ENCODE data around the gene KCNN4. TPM values are rescaled to one million over a fixed set of nuclear protein-coding genes. Genes with fewer than 3 reads are reported as not detected.

The KCNN4 gene
- total RNA-seq, 4 donors from 2014 or later, result 0.77 to 9.2 (median 5.6) TPM

DNA sequence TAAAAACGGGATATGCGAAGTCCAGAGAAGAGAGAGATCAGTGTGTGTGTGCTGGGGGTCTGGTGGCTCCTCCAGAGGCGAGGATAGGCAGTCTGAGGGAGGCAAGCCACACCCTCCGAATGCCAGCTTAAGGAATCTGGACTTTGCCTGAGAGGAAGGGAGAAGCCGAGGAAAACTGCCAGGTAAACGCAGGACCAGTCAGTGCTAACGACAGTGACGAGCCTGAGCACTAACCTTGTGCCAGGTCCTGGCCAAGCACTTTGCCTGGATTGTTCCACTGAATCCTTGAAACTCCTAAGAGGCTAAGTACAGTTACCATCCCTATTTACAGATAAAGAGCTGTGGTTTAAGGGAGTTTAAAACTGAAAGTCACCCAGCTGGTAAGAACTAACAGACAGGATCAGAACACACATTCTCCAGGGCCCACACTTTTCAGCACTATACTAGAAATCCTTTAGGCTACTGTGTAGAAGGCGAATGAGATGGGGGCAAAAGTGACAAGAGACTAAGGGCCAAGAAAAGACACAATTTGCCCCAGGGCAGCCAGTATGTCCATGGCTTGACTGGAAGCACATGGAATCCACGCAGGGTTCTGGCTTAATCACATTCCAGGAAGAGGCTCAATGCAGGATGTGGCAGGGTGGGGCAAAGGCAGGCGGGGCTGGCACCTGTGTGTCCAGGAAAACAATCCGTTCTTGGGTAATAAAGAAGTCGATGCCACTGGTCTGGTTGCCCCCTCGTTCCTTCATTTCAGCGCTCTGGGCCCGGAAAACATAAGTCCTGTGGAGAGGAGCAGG is 41.1 kb downstream of the KCNN4 start:
- intact Hi-C loops (cut with DNase I; ENCODE audit: low total_unique reads), result no loop called here
- no peaks in the 10 kb centered on the region for H3K36me3 ChIP-seq
- no peak for DNase-seq

GRCh38 chr19:43738780-43739211 is 42.0 kb downstream of the KCNN4 start:
- intact Hi-C loops (cut with DNase I; ENCODE audit: low total_unique reads), result no loop called here
- H3K27ac ChIP-seq, result no peak overlapping the region
- no peaks in the 10 kb centered on the region for H3K36me3 ChIP-seq
- H3K4me1 ChIP-seq, result no peaks in the 10 kb centered on the region
- DNase-seq, result no peak
- H3K27me3 ChIP-seq, result no peaks in the 10 kb centered on the region
- H3K4me3 ChIP-seq, result no peak overlapping the region
- no peak for TF ChIP-seq POLR2A (IDR thresholded peaks at IDR 0.05)
- TF ChIP-seq, protein P1, sequence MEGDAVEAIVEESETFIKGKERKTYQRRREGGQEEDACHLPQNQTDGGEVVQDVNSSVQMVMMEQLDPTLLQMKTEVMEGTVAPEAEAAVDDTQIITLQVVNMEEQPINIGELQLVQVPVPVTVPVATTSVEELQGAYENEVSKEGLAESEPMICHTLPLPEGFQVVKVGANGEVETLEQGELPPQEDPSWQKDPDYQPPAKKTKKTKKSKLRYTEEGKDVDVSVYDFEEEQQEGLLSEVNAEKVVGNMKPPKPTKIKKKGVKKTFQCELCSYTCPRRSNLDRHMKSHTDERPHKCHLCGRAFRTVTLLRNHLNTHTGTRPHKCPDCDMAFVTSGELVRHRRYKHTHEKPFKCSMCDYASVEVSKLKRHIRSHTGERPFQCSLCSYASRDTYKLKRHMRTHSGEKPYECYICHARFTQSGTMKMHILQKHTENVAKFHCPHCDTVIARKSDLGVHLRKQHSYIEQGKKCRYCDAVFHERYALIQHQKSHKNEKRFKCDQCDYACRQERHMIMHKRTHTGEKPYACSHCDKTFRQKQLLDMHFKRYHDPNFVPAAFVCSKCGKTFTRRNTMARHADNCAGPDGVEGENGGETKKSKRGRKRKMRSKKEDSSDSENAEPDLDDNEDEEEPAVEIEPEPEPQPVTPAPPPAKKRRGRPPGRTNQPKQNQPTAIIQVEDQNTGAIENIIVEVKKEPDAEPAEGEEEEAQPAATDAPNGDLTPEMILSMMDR (IDR thresholded peaks at IDR 0.05), result no peak
- H3K9me3 ChIP-seq, result no peaks in the 10 kb centered on the region

More for the DNA sequence above, 41.1 kb downstream of the KCNN4 start:
- Histone ChIP-seq H3K4me3 (no peak overlapping the region), H3K27me3 (no peaks in the 10 kb centered on the region), H3K27ac (peak overlapping the region in 1 of 2 donors; percentile 8), H3K9me3 (no peaks in the 10 kb centered on the region), H3K4me1 (no peaks in the 10 kb centered on the region)
- no peak for TF ChIP-seq POLR2A (IDR thresholded peaks at IDR 0.05)
- TF ChIP-seq, protein P1 (IDR thresholded peaks at IDR 0.05), result no peak

DNA sequence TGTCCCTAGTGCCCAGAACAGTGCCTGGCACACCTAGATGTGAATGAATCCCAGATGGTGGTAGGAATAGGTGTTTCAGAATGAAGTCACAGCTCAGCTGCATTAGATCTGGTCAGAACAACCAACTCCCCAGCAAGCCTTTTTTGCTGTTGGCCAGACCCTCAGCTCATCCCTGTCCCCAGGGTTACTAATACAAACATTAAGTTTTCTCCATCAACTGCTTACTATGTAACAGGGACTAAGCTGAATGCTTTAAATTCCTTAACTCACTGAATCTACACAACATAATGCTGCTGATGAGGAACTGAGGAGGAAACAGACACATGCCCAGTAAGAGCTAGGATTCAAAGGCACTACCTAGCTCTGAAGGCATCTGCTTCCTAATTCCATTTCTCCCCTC is 44.8 kb downstream of the KCNN4 start:
- Histone ChIP-seq H3K36me3 (no peaks in the 10 kb centered on the region), H3K27ac (no peak overlapping the region), H3K4me3 (no peak overlapping the region), H3K4me1 (no peaks in the 10 kb centered on the region), H3K27me3 (no peaks in the 10 kb centered on the region), H3K9me3 (no peaks in the 10 kb centered on the region)
- intact Hi-C loops (cut with DNase I; ENCODE audit: low total_unique reads), result no loop called here
- TF ChIP-seq, protein P1 (IDR thresholded peaks at IDR 0.05), result no peak
- no peak for TF ChIP-seq POLR2A (IDR thresholded peaks at IDR 0.05)
- DNase-seq, result no peak

GRCh38 chr19:43735013-43735412 is 45.8 kb downstream of the KCNN4 start:
- Histone ChIP-seq H3K4me1 (no peaks in the 10 kb centered on the region), H3K27ac (no peak overlapping the region), H3K9me3 (no peaks in the 10 kb centered on the region), H3K27me3 (no peaks in the 10 kb centered on the region), H3K36me3 (no peaks in the 10 kb centered on the region), H3K4me3 (no peak overlapping the region)
- DNase-seq, result no peak
- intact Hi-C loops (cut with DNase I; ENCODE audit: low total_unique reads), result no loop called here
- TF ChIP-seq, protein P1 (IDR thresholded peaks at IDR 0.05), result no peak
- TF ChIP-seq POLR2A (IDR thresholded peaks at IDR 0.05), result no peak

DNA sequence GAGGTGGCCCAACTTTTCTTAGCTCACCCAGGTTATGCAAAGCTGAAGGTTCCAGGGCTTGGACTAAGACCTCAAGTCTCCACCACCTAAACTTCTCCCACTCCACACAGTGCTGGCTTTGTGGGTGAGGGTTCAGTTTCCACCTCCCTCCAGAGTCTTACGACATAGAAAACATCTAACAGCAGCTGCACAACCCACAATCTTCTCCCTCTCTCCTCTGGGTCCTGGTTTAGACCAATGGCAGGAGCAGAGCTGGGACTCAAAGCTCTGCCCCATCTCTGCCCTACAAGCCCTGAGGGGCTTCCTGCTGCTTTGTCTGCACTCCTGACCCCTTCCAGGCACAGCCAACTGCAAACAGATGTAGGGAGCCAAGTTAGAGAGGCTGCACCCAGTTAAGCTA is 48.9 kb downstream of the KCNN4 start:
- intact Hi-C loops (cut with DNase I; ENCODE audit: low total_unique reads), result no loop called here
- Histone ChIP-seq H3K36me3 (no peaks in the 10 kb centered on the region), H3K27me3 (no peaks in the 10 kb centered on the region), H3K4me1 (no peaks in the 10 kb centered on the region), H3K9me3 (no peaks in the 10 kb centered on the region), H3K4me3 (no peak overlapping the region), H3K27ac (no peak overlapping the region)
- no peak for TF ChIP-seq POLR2A (IDR thresholded peaks at IDR 0.05)
- TF ChIP-seq, protein P1 (IDR thresholded peaks at IDR 0.05), result no peak
- DNase-seq, result no peak
